Right forelimb (tissue), 1 donor: Measurements from ENCODE around the gene SCYGR4.
"Not testable (repeated sequence)": the region's sequence is repeated elsewhere in the genome, so short reads cannot be mapped to it uniquely, and the experiment has no call there.

ENCODE experiments used
- DNase-seq: peaks from one replicate; pipeline ENCODE4 v3.0.0-alpha.2; 2018

The SCYGR4 gene, protein sequence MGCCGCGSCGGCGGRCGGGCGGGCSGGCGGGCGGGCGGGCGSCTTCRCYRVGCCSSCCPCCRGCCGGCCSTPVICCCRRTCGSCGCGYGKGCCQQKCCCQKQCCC

DNA sequence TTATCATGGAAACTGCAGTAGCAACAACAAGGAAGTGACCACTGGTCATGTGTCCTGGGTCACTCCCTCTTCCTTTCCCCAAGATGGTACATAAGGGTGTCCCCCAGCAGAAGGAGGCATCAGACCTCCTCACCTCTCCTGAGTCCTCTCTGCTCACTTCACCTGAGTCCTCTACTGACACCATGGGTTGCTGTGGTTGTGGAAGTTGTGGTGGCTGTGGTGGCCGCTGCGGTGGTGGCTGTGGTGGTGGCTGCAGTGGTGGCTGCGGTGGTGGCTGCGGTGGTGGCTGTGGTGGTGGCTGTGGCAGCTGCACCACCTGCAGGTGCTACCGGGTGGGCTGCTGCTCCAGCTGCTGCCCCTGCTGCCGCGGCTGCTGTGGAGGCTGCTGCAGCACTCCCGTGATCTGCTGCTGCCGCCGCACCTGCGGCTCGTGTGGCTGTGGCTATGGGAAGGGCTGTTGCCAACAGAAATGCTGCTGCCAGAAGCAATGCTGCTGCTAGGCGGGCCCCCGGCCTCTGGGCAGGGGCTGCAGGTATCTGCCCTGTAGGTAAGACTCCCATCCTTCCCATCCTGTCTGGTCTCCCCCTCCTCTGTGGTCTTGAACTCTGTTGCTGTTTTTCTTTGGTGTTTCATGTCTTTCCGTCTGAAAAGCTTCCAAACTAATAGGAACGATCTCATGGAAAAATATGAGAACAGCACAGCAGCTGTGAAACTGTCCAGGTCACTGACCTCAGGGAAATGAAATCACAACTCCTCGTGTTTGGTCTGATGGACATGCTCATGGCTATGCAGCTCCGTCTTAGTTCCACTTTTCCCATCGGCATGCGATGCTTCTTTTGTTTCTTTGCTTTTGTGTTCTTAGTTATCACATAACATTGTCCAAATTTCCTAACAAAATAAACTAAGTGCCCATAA, at the start of gene SCYGR4:
Gene SCYGR4 (plus strand): TSS at position 183 of the 915 bp plus-strand sequence. CDS start 0 bp downstream, at position 183.
- DNase-seq, result no peak

DNA sequence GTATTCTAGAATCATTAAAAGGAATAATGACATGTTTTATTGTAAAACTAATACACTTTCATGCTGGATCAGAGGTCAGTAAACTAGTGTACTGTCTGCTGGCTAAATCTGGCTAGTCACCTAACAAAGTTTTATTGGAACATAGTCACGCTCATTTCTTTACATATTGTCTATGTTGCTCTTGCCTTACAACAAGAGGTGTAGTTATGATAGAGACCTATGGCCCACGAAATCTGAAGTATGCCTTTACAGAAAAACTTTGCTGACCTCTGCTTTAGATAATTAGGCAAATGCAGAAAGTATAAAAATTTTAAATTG, 48.5 kb upstream of the SCYGR4 start:
- no peak for DNase-seq

GRCh38 chr2:227570615-227571014, 46.7 kb upstream of the SCYGR4 start:
- DNase-seq, result no peak

DNA sequence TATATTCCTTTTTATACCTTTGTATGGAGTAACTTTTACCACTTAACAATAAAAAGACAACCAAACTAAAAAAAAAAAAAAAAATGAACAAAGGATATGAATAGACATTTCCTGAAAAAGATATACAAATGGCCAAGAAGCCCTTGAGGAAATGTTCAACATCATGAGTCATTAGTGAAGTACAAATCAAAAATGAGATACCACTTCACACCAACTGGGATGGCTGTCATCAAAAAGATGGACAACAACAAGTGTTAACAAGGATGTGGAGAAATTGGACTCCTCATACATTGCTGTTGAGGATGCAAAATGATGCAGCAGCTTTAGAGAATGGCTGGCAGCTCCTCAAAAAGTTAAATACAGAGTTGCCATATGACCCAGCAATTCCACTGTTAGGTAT, 41.2 kb upstream of the SCYGR4 start:
- DNase-seq, result no peak

DNA sequence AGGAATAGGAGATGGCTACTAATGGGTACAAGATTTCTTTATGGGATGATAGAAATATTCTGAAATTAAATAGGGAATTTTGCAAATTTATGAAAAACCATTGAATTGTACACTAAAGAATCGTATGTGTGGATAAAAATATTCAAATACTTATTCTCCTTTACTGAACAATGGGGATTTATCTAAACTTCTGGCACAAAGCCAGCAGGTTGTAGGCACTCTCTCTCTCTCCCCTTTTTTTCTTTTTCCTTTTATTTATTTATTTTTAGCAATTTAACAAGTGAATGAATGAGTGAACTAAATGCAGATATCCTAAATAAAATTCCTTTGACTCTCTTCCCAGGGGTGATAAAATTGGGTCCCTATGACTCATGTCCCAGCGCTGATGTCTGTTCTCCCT, 40.5 kb upstream of the SCYGR4 start:
- DNase-seq, result no peak

DNA sequence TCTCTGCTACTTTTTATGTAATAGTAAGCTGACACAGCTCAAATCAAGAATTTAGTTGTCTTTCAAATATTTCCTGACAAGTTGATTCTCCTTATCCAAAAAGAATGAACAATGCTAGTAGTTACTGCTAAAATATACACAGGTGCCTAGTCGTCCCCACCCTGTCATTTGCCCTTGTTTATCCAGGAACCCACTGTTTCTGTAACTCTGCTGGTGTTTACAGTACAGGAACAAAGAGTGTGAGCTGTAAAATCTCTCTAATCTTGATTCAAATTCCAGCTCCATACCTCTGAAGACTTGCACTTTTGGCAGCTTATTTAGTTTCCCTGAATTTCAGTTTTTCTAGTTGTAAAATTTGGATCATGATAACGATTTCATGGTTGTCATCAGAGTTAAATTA, 39.7 kb upstream of the SCYGR4 start:
- no peak for DNase-seq

GRCh38 chr2:227578642-227579041, 38.7 kb upstream of the SCYGR4 start:
- no peak for DNase-seq

GRCh38 chr2:227579791-227580190, 37.5 kb upstream of the SCYGR4 start:
- DNase-seq, result no peak

DNA sequence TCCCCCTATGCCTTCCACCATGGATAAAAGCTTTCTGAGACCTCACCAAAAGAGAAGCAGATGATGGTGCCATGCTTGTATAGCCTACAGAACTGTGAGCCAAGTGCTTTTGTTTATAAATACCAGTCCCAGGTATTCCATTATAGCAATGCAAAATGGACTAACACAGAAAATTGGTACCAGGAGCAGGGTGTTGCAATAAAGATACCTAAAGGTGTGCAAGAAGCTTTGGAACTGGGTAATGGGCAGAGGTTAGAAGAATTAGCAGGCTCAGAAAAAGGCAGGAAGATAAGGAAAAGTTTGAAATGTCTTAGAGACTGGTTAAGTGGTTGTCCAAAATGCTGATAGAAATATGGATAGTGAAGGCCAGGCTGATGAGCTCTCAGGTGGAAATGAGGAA, 34.9 kb upstream of the SCYGR4 start:
- DNase-seq, result no peak

DNA sequence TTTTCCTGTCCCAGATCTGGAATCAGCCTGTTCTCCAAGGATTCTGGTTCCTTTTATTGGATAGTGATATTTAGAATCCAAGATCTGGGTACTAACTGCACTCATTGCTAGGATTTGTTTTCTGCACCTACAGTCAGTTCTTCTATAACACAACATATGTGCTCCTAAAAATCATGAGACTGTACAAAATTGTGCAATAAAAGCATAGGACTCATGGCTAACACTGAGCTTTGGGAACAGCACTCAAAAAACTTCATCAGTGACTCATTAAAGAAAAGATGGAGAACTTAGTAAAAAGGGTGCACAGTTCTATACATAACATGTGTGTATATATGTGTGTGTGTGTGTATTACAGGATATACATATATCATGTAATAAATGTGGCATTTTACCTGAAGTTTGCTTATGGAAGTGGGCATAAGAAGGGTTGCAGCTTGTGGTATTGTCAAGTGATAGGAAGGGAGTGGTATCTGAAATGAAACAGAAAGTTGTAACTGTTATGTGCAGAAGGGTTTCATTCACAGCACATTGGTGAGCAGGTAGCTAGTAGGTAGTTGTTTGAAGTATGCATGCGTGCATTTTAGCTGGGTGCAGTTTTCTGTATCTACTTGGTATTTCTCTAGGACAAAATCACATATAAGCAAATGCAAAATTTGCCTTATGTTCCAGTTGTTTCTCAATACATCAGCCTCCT, 24.5 kb upstream of the SCYGR4 start:
- no peak for DNase-seq

DNA sequence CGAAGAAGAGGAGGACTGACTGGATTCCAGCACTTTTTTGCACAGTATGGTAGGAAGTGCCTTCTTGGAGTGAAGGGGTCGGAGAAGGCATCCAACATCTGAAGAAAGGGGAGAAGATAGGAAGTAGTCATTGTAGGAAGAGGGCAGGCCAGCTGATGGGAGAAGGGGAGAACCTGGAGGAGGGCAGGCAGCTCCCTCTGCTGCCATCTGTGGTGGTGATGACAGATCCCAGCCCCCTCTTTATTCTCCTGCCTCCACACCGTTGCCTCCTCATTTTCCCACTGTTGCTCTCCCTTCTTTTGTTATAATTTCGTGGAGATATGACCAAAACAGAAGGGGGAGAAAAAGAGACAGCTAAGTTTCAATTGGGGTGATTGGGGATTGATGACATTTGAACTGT, 21.5 kb upstream of the SCYGR4 start:
- no peak for DNase-seq

GRCh38 chr2:227597036-227597435, 20.3 kb upstream of the SCYGR4 start:
- DNase-seq, result no peak

- DNase-seq, result no peak
Observed at GRCh38 chr2:227597998-227598397, 19.3 kb upstream of the SCYGR4 start.

DNA sequence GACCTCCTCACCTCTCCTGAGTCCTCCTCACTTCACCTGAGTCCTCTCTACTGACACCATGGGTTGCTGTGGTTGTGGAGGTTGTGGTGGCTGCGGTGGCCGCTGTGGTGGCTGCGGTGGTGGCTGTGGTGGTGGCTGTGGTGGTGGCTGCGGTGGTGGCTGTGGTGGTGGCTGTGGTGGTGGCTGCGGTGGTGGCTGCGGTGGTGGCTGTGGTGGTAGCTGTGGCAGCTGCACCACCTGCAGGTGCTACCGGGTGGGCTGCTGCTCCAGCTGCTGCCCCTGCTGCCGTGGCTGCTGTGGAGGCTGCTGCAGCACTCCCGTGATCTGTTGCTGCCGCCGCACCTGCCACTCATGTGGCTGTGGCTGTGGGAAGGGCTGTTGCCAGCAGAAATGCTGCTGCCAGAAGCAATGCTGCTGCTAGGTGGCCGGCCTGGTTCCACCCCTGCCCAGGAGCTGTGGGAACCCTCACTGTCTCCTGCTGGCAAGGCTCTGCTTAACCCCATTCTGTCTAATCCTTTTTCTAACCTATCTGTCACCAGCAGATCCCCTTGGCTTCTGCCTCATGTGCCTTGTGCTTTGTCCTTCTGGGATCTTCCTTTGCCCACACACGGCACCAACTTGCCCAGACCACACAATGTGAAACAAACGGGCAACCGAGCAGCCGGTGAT, 18.3 kb upstream of the SCYGR4 start, which contains the start of gene SCYGR2:
Gene SCYGR2 (plus strand): TSS at position 59 of the 669 bp plus-strand sequence. CDS start 0 bp downstream, at position 59.
- not testable (repeated sequence) for DNase-seq

GRCh38 chr2:227602358-227602757, 14.9 kb upstream of the SCYGR4 start:
- no peak for DNase-seq

GRCh38 chr2:227606476-227606875, 10.8 kb upstream of the SCYGR4 start:
- no peak for DNase-seq

GRCh38 chr2:227607941-227608340, 9.4 kb upstream of the SCYGR4 start:
- no peak for DNase-seq

GRCh38 chr2:227608561-227609338, 8.5 kb upstream of the SCYGR4 start:
- DNase-seq, result no peak

- no peak for DNase-seq
Observed at GRCh38 chr2:227610123-227610522, 7.2 kb upstream of the SCYGR4 start.

GRCh38 chr2:227612546-227613271, 4.6 kb upstream of the SCYGR4 start:
- no peak for DNase-seq

- no peak for DNase-seq
Observed at GRCh38 chr2:227613272-227613660, 4.0 kb upstream of the SCYGR4 start.

- no peak for DNase-seq
Observed at GRCh38 chr2:227614246-227614645, 3.1 kb upstream of the SCYGR4 start.
